Measurements from ENCODE around the gene SLX9. TPM values are rescaled to one million over a fixed set of nuclear protein-coding genes. Genes with fewer than 3 reads are reported as not detected.

SLX9 gene
- polyA plus RNA-seq, 1 donor from 2014 or later = 15.4 TPM

DNA sequence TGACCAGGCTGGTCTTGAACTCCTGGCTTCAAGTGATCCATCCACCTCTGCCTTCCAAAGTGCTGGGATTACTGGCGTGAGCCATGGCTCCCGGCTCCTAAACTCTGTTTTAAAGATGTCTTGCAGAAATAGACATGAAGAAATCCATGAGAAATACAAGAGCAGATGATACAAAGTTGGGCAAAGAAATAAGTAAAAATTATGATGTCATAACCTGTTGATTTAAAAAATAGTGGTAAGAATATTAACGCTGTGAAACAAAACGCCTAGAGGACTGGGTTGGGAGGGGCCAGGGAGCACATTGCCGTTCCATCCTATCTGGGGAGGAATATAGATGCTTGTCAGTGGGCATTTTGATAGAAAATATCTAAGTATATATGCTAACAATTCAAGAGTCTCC is 17.9 kb upstream of the SLX9 start:
- no peaks in the 10 kb centered on the region for H3F3A ChIP-seq (ENCODE audit: insufficient read depth, low read length, poor library complexity, severe bottlenecking)
- H3K9me3 ChIP-seq (ENCODE audit: low read length) = peaks cover 5% of the 10 kb centered on the region
- H3K9ac ChIP-seq (ENCODE audit: low read length) = no peak overlapping the region
- no peaks in the 10 kb centered on the region for H3K79me2 ChIP-seq (replicated peaks; ENCODE audit: insufficient read depth, low read length)
- H3K27me3 ChIP-seq (ENCODE audit: insufficient read depth, low read depth, low read length) = peaks cover 92% of the 10 kb centered on the region
- H3K36me3 ChIP-seq (ENCODE audit: insufficient read depth, low read length) = no peaks in the 10 kb centered on the region
- no peaks in the 10 kb centered on the region for H3K9me2 ChIP-seq (ENCODE audit: insufficient read depth, low read length)
- no peaks in the 10 kb centered on the region for H4K20me1 ChIP-seq (ENCODE audit: insufficient read depth)
- no peak overlapping the region for H3K4me2 ChIP-seq (ENCODE audit: low read length)
- no peak overlapping the region for H3K27ac ChIP-seq (ENCODE audit: low read length)
- no peak for TF ChIP-seq EZH2 (IDR thresholded peaks at IDR 0.05; ENCODE audit: borderline replicate concordance, insufficient read depth, low read length, poor library complexity, severe bottlenecking)
- no peak for TF ChIP-seq POLR2AphosphoS5 (IDR thresholded peaks at IDR 0.05)
- TF ChIP-seq EP300 (conservative IDR thresholded peaks at IDR 0.05; ENCODE audit: poor library complexity, severe bottlenecking) = no peak
- TF ChIP-seq TAF1 (IDR thresholded peaks at IDR 0.05; ENCODE audit: low read depth) = no peak
- no peak overlapping the region for H2AFZ ChIP-seq (ENCODE audit: low read depth, low read length)
- no peak overlapping the region for H3K4me3 ChIP-seq (ENCODE audit: low read length)

DNA sequence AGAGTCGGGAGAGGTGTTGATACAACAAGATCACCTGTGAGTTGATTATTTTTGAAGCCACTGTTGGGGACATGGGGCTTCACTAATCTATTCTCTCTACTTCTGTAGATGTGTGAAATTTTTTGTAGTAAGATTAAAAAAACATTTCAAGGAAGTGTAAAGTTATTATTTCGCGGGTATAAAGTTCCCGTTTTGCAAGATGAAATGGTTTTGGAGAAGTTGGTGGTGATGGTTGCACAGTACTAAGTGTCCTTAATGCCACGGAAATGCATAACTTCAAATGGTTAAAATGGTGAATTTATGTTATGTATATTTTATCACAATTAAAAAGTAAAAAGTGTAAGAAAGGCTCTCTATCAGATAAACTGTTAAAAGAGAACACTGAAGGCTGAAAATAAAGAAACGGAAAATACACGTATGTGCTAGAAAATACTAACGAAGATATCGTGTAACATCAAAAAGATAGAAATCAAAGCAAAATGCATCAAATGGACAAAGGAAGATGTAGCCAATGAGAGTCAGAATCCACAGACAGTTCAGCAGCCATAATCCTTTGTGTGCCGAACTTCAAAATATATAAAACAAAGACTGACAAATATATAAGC is 16.2 kb upstream of the SLX9 start:
- no peak overlapping the region for H3K4me2 ChIP-seq (ENCODE audit: low read length)
- H3K9me3 ChIP-seq (ENCODE audit: low read length) = peaks cover 5% of the 10 kb centered on the region
- H3K27ac ChIP-seq (ENCODE audit: low read length) = no peak overlapping the region
- no peak overlapping the region for H3K4me3 ChIP-seq (ENCODE audit: low read length)
- H3K27me3 ChIP-seq (ENCODE audit: insufficient read depth, low read depth, low read length) = peaks cover 93% of the 10 kb centered on the region
- no peaks in the 10 kb centered on the region for H4K20me1 ChIP-seq (ENCODE audit: insufficient read depth)
- H3F3A ChIP-seq (ENCODE audit: insufficient read depth, low read length, poor library complexity, severe bottlenecking) = no peaks in the 10 kb centered on the region
- H3K9me2 ChIP-seq (ENCODE audit: insufficient read depth, low read length) = no peaks in the 10 kb centered on the region
- H3K9ac ChIP-seq (ENCODE audit: low read length) = no peak overlapping the region
- H3K79me2 ChIP-seq (replicated peaks; ENCODE audit: insufficient read depth, low read length) = no peaks in the 10 kb centered on the region
- no peak overlapping the region for H2AFZ ChIP-seq (ENCODE audit: low read depth, low read length)
- no peaks in the 10 kb centered on the region for H3K36me3 ChIP-seq (ENCODE audit: insufficient read depth, low read length)
- TF ChIP-seq, protein P1, sequence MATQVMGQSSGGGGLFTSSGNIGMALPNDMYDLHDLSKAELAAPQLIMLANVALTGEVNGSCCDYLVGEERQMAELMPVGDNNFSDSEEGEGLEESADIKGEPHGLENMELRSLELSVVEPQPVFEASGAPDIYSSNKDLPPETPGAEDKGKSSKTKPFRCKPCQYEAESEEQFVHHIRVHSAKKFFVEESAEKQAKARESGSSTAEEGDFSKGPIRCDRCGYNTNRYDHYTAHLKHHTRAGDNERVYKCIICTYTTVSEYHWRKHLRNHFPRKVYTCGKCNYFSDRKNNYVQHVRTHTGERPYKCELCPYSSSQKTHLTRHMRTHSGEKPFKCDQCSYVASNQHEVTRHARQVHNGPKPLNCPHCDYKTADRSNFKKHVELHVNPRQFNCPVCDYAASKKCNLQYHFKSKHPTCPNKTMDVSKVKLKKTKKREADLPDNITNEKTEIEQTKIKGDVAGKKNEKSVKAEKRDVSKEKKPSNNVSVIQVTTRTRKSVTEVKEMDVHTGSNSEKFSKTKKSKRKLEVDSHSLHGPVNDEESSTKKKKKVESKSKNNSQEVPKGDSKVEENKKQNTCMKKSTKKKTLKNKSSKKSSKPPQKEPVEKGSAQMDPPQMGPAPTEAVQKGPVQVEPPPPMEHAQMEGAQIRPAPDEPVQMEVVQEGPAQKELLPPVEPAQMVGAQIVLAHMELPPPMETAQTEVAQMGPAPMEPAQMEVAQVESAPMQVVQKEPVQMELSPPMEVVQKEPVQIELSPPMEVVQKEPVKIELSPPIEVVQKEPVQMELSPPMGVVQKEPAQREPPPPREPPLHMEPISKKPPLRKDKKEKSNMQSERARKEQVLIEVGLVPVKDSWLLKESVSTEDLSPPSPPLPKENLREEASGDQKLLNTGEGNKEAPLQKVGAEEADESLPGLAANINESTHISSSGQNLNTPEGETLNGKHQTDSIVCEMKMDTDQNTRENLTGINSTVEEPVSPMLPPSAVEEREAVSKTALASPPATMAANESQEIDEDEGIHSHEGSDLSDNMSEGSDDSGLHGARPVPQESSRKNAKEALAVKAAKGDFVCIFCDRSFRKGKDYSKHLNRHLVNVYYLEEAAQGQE (IDR thresholded peaks at IDR 0.05; ENCODE audit: borderline replicate concordance) = no peak
- TF ChIP-seq, protein P2, sequence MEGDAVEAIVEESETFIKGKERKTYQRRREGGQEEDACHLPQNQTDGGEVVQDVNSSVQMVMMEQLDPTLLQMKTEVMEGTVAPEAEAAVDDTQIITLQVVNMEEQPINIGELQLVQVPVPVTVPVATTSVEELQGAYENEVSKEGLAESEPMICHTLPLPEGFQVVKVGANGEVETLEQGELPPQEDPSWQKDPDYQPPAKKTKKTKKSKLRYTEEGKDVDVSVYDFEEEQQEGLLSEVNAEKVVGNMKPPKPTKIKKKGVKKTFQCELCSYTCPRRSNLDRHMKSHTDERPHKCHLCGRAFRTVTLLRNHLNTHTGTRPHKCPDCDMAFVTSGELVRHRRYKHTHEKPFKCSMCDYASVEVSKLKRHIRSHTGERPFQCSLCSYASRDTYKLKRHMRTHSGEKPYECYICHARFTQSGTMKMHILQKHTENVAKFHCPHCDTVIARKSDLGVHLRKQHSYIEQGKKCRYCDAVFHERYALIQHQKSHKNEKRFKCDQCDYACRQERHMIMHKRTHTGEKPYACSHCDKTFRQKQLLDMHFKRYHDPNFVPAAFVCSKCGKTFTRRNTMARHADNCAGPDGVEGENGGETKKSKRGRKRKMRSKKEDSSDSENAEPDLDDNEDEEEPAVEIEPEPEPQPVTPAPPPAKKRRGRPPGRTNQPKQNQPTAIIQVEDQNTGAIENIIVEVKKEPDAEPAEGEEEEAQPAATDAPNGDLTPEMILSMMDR (IDR thresholded peaks at IDR 0.05; ENCODE audit: poor library complexity, severe bottlenecking) = no peak
- TF ChIP-seq TAF1 (IDR thresholded peaks at IDR 0.05; ENCODE audit: low read depth) (no peak), EP300 (conservative IDR thresholded peaks at IDR 0.05; ENCODE audit: poor library complexity, severe bottlenecking) (no peak), RAD21 (conservative IDR thresholded peaks at IDR 0.05) (no peak), SMC3 (conservative IDR thresholded peaks at IDR 0.05; ENCODE audit: poor library complexity) (no peak)
